ENCODE measurements around the gene FBXO33.

DNA sequence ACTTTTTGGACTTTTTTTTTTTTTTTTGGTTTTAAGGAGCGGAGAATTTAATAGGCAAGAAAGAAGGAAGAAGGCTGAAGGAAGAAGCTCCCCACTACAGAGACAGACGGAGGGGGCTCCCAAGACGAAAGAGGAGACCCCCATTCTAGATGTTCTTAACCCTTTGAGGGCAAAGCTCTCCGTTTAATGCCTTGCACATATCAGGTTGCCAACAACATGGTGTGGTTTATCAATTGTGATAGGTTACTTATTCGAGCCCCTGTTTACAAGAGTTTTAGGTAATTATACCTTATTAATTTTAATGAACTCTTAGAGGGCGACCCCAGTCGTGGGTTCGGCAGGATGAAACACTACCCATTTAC is 1.2 kb upstream of the FBXO33 start:
- TF ChIP-seq, protein P1, sequence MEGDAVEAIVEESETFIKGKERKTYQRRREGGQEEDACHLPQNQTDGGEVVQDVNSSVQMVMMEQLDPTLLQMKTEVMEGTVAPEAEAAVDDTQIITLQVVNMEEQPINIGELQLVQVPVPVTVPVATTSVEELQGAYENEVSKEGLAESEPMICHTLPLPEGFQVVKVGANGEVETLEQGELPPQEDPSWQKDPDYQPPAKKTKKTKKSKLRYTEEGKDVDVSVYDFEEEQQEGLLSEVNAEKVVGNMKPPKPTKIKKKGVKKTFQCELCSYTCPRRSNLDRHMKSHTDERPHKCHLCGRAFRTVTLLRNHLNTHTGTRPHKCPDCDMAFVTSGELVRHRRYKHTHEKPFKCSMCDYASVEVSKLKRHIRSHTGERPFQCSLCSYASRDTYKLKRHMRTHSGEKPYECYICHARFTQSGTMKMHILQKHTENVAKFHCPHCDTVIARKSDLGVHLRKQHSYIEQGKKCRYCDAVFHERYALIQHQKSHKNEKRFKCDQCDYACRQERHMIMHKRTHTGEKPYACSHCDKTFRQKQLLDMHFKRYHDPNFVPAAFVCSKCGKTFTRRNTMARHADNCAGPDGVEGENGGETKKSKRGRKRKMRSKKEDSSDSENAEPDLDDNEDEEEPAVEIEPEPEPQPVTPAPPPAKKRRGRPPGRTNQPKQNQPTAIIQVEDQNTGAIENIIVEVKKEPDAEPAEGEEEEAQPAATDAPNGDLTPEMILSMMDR (IDR thresholded peaks at IDR 0.05): no peak
- no peak for TF ChIP-seq POLR2A (IDR thresholded peaks at IDR 0.05)
